Sciatic nerve (tissue), 2 donors: ENCODE measurements around the gene TSC2. TPM values are rescaled to one million over a fixed set of nuclear protein-coding genes. Genes with fewer than 3 reads are reported as not detected.
"Not testable (repeated sequence)": the region's sequence is repeated elsewhere in the genome, so short reads cannot be mapped to it uniquely, and the experiment has no call there.

Experiments
- ATAC-seq: fragments of 200-7000 bp; cut with Tn5 transposase; one replicate; pipeline ENCODE4 v1.9.1; 2020; ENCODE audit warnings: mild to moderate bottlenecking, moderate library complexity
- DNase-seq: peaks from one replicate; pipeline ENCODE4 v3.0.0-alpha.2; 2020; ENCODE audit warnings: low spot score
- intact Hi-C: fragments of 100-400 bp; cut with DNase I; formaldehyde crosslinking; loops from one replicate; pipeline ENCODE4 v1.14.2; 2022
- total RNA-seq: library from RNA; stranded (reverse); fragmentation: NEBNext Ultra II Directional; extraction: Animal tissue kit (Norgen Biotek cat#: 25700); gene quantifications from one replicate; pipeline ENCODE4 v1.2.1, GENCODE V29; 2021
- donor health status: DM: no; HTN: no; CAD: no.
- donor health status: DM: no; HTN: no; CAD: no.

The TSC2 gene
- total RNA-seq, 1 donor from 2014 or later = 156 TPM

DNA sequence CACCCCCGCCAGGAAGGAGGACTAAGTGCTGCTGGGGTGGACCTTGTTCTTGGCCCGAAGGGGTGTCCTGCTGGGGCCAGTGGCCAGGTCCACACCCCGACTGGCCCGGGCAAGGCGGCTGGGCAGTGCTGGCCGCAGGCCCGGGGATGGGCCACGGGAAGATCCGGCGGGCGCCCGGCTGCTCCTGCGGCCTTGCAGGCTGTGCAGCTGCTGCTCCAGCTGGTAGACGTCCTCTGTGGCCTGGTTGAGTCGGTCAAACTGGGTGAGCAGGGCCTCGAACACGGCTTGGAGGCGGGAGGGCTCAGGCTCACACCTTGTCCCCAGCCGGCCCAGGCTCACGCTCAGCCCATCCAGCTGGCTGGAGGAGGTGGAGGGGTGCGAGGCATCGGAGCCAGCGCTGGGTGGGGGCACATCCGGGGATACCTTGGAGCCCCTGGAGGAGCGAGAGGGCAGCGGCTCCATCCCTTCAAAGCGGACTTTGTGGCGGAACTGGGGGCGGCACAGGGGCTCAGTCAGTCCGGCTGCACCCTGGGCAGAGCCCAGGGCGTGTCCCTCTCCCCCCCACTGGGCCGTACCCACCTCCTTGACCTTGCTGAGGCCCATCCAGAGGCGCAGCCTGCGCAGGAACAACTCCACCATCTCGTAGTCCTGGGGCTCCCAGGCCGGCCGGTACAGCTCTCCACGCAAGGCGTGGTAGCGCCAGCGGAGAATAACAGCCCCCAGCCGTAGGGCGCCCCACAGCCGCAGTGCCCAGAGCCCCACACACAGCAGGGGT is 42.1 kb downstream of the TSC2 start:
- DNase-seq (no peak), ATAC-seq (peak; percentile 3)
- intact Hi-C loops = no loop called here

- ATAC-seq = peak; percentile 1
- DNase-seq = no peak
- intact Hi-C loops = no loop called here
Measured at GRCh38 chr16:2090481-2090776, 42.6 kb downstream of the TSC2 start.

DNA sequence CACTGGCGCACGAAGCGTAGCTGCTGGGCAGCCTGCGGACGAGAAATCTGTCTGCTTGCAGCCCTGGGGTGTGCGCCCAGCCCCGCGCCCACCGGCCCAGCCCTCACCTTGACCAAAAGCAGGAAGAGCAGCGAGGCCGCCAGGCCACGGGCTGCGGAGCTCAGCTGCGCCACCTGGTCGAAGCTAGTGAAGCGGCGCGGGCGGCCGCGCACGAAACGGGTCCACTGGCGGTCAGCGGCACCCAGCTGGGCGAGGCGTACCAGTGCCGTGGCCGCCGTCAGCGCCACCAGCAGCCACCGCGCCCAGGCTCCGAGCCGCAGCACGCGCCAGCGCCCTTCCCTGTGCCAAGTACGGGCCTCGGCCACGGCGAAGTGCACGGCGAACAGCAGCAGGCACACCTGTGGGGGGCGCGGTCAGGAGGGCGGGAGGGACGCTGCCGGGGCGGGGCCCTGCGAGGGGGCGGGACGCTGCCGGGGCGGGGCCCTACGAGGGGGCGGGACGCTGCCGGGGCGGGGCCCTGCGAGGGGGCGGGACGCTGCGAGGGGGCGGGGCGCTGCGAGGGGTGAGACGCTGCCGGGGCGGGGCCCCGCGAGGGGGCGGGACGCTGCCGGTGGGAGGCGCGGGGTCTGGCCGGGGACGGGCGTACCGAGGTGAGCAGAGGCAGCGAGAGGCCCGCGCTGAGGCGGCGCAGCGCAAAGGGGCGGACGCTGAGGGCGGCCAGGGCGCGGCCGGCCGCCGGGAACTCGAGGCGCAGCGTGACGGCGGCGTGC is 43.2 kb downstream of the TSC2 start:
- DNase-seq (peak; percentile 77), ATAC-seq (peak; percentile 2)
- intact Hi-C loops = no loop called here

GRCh38 chr16:2091547-2092255 is 43.9 kb downstream of the TSC2 start:
- intact Hi-C loops = no loop called here
- peak; percentile 5 for ATAC-seq
- DNase-seq = no peak

- DNase-seq (no peak), ATAC-seq (no peak)
- intact Hi-C loops = no loop called here
Measured at GRCh38 chr16:2092256-2092620, 44.5 kb downstream of the TSC2 start.

- ATAC-seq (no peak), DNase-seq (no peak)
- intact Hi-C loops = no loop called here
Measured at GRCh38 chr16:2092866-2093265, 45.1 kb downstream of the TSC2 start.

DNA sequence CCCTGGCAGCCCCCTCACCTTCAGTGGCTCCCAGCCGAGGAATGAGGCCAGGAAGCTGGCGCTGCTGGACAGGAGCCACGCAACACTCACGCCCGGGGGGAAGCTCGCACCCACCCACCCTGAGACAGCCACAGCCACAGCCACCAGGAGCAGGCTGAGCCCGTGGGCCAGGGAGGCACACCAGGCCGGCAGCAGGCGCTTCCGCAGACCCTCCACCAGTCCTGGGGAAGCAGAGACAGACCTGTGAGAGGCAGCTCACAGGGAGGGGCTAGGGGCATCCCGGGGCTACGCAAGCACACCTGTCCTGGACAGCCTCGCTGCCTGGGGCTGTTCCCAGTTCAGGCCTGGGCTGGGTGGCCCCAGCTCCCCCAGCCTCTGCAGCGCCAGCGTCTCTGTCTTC is 46.0 kb downstream of the TSC2 start:
- no peak for DNase-seq
- intact Hi-C loops = no loop called here
- ATAC-seq = no peak

- DNase-seq (no peak), ATAC-seq (no peak)
- intact Hi-C loops = no loop called here
Measured at GRCh38 chr16:2095315-2095853, 47.6 kb downstream of the TSC2 start.

DNA sequence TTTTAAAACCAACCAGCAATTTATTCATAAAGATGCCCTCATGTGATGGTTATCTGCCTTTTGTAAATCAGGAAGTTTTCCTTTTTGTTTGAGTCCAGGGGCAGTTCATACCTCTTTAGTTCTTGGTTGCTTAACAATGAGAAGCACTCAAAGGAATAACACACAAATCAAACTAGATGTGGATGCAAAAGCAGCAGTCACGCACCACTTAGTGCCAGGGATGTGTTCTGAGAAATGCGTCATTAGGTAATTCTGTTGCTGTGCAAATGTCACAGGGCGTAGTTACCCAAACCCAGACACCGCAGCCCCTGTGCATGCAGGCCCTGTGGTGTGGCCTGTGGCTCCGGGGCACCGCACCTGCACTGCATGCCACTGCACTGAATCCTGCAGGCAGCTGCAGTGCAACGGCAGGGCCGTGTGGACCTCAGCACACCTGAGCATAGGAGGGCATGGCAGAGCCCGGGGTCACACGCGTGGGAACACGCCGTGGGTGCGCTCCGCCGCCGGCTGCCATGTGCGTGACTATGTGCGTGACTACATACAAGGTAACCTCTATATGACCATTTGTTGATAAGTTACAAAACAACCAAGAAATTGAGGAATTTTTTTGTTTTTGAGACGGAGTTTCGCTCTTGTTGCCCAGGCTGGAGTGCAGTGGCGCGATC is 48.3 kb downstream of the TSC2 start:
- intact Hi-C loops = no loop called here
- ATAC-seq (no peak), DNase-seq (no peak)

- intact Hi-C loops = no loop called here
- peak; percentile 34 for ATAC-seq
- DNase-seq = no peak
Measured at GRCh38 chr16:2096853-2097595, 49.2 kb downstream of the TSC2 start.

DNA sequence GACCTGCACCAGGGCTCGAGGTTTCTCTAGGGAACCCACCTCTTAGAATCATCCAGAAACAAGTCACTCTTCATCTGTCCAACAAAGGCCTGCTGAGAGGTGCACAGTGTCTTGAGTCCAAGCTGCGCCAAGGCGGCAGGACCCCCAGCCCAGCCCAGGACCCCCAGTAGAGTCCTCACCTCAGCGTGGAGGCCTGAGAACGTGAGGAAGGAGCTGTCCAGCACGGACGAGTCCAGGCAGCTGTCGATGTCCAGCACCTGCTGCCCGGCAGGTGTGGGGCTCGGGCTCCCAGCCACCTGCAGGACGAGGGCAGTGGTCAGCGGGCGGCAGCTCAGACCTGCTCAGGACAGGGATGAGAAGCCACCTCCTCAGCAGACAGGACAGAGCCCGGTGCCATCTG is 49.9 kb downstream of the TSC2 start:
- intact Hi-C loops, DNase-seq, ATAC-seq: not testable (repeated sequence)

DNA sequence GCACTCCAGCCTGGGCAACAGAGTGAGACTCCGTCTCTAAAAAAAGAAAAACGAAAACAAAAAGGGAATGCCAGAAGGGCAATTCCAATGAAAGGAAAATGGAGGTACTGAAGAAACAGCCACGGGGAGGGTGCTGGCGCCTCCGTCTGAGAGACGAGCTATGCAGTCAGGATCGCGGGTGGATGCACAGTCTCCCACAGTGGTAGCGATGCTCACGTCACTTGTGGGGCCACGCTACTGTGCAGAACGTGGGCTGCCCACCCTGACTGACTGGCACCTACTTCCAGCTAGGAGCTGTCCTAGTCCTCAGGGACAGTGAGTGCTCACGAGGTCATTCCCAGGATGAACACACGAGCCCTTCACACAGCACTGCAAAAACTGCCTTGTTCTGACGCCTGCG is 53.8 kb downstream of the TSC2 start:
- ATAC-seq, DNase-seq, intact Hi-C loops: not testable (repeated sequence)

DNA sequence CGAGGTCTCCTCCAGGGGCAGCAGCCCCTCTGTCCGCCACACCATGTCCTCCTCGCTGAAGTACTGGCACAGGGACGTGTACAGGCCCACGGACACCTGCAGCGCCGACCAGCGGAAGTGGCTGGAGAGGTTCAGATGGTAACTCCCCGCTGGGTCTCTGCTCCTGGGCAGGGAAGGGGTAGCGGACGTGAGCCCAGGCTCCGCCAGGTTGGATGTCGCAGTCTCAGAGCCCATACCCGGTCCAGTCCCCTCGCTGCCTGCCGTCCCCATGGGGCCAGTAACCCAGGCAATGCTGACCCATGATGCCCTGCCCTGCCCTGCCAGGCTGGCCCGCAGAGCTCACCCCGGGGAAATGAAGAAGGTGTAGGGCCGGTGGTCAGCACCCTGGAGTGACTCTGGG is 54.7 kb downstream of the TSC2 start:
- intact Hi-C loops = no loop called here

GRCh38 chr16:2104464-2104863 is 56.7 kb downstream of the TSC2 start:
- intact Hi-C loops, DNase-seq: not testable (repeated sequence)
- ATAC-seq = peak; percentile 39

More for the DNA sequence above, 54.7 kb downstream of the TSC2 start:
- DNase-seq (no peak), ATAC-seq (no peak)

GRCh38 chr16:2105291-2105690 is 57.5 kb downstream of the TSC2 start:
- DNase-seq, ATAC-seq, intact Hi-C loops: not testable (repeated sequence)

DNA sequence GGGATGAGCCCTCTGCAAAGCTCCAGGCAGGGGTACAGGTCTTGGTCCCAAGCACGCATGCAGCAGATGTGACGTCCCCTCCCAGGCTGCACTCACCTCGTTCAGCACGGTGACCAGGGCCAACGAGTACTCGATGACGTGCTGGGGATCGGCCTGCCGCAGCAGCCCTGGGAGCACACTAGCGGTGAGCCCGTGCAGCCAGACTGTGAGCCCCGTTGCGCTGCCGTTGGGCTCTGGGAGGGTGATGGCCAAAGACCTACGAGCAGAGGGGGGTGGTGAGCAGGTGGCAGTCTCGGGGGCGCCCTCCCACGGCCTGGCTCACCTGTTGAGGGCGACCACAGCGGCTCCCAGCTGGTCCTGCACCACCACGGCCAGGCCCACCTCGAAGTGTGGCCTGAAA is 58.0 kb downstream of the TSC2 start:
- DNase-seq, ATAC-seq, intact Hi-C loops: not testable (repeated sequence)

DNA sequence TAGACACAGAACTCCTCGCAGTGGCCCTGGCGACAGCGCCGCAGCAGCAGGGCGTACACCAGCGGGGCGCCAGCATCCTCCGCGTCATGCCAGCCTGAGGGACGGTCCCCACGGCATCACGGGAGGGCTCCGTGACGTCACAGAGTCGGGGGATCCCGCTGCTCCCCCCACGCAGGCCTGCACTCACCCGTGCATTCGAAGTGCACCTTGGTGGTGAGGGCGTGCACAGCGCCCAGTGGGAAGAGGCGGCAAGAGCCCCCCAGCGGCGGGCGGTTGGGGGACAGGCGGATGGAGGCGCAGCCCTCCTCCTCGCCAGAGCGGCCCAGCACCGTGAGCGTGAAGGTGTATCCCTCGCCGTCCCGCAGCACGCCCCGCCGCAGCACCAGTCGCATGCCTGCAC is 58.4 kb downstream of the TSC2 start:
- intact Hi-C loops, DNase-seq, ATAC-seq: not testable (repeated sequence)

DNA sequence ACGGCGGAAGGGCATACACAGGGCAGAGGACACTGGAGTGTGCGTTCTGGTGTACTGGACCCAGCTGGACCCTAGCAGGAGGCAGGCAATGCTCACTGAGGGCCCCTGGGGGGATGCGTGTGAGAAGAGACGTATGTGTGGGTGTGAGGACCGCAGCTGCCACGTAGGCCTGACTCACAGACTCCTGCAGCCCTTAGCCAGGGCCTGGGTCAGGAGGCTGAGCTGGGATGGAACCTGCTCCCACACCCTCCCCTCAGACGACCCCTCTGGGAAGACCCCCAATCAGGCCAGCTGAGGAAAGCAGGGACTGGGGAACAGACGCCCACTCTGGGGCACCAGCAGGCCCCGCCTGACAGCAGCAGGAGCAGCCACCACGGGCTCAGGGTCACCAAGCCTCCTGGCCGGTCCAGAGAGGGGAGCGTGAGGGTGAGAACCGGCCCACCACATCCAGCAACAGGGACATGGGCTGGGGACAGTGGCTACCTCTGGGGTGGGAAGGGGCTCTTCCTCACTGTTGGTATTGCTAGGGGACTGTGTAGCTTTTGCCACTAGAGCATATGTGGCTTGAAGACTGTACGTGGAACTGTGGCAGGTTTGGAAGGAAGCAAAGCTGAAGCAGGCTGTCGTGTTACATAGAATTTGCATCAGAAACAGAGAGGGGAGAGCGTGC is 59.5 kb downstream of the TSC2 start:
- DNase-seq, intact Hi-C loops: not testable (repeated sequence)
- ATAC-seq = peak; percentile 34
